DND-41 (cell line): ENCODE results near the gene ZFP82.

Experiments
- CTCF ChIP-seq: IDR thresholded peaks from 2 replicates; pipeline ENCODE4 v1.5.1; 2012; ENCODE audit warnings: borderline replicate concordance, low read length, moderate library complexity, mild to moderate bottlenecking; ENCODE audit not compliant: poor library complexity, severe bottlenecking; ENCODE audit errors: extremely low read depth
- EZH2 ChIP-seq: IDR thresholded peaks from 3 replicates; pipeline ENCODE4 v1.6.1; 2012; ENCODE audit warnings: borderline replicate concordance, low read depth, mild to moderate bottlenecking, moderate library complexity, low read length, inconsistent platforms; ENCODE audit not compliant: severe bottlenecking

- TF ChIP-seq CTCF, result no peak
- TF ChIP-seq EZH2, result no peak
Measured at GRCh38 chr19:36460046-36460445, 41.6 kb upstream of the ZFP82 start.
